ENCODE data around the gene STBD1. TPM values are rescaled to one million over a fixed set of nuclear protein-coding genes. Genes with fewer than 3 reads are reported as not detected.

The STBD1 gene
- total RNA-seq, 2 donors from 2014 or later = 12.9 to 40.9 TPM

Other genes with a start within 250 kb of the STBD1 start
- gene ART3, start 232.0 kb upstream of the STBD1 start, total RNA-seq = 1 to 10 TPM; 1.1 to 3.6 TPM
- 10 to 100 TPM; 27.1 to 36.7 TPM for gene NUP54, start 158.3 kb upstream of the STBD1 start, total RNA-seq
- gene SCARB2, start 92.9 kb upstream of the STBD1 start, total RNA-seq = 100 to 1,000 TPM; 176 to 179 TPM
- gene FAM47E, start 55.0 kb upstream of the STBD1 start, total RNA-seq = 1 to 10 TPM; 6.1 to 6.5 TPM
- under 1 TPM in 1 of 2 donors, not detected in 1; 0.17 TPM for gene CCDC158, start 114.4 kb downstream of the STBD1 start, total RNA-seq
- gene SHROOM3, start 128.5 kb downstream of the STBD1 start, total RNA-seq = 100 to 1,000 TPM; 158 to 248 TPM

All from left colon (tissue), 2 donors.